GM18861 (cell line): Measurements from ENCODE around the gene PASK.
A peak's percentile ranks its signal among the peaks of the same experiment; 100 is the strongest.

ENCODE experiments used
- ATAC-seq: cut with Tn5 transposase; IDR thresholded peaks from one replicate; pipeline ENCODE4 v1.9.1; 2021; ENCODE audit not compliant: unreplicated experiment

PASK gene

GRCh38 chr2:241149675-241149924 is 328 bp upstream of the PASK start:
- peak; percentile 2 for ATAC-seq

DNA sequence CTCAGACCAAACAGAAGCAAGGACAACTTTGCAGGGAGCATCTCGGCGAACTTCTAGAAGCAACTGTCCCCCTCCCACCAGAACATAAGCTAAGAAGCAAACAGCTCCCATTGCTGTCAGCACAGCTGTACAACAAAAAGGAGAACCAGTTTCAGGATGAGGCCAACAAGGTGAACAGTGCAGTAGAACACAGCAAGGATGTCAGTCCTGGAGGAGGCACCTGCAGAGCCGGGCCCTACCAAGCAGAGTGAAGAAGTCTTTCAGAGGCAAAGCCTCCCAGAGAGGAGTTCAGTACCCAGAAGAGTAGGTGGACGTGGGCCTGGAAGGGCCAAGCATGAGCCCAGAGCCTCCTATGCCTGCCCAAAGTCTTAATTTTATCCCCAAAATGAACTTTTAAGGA is 1.0 kb downstream of the PASK start:
- ATAC-seq, result no peak

- ATAC-seq, result no peak
These were observed 1.9 kb downstream of the PASK start for GRCh38 chr2:241147336-241147735.

DNA sequence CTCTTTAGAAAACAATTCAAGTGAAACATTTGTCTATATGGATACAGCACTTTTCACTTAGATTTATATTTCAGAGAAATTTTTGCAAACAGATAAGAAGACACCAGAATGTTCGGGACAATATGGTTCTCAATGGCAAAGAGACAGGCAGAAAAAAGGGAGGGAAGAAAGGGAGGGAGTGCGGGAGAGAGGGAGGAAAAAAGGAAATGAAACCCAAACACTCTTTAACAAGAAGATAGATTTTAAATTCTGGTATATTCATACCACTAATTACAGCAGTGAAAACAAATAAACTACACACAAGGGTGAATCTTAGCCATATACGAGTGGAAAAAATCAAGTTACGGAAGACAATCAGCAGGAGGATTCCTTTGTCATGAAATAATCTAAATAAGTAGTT is 3.0 kb downstream of the PASK start:
- ATAC-seq, result no peak

- no peak for ATAC-seq
These were observed 6.7 kb downstream of the PASK start for GRCh38 chr2:241142593-241142992.

DNA sequence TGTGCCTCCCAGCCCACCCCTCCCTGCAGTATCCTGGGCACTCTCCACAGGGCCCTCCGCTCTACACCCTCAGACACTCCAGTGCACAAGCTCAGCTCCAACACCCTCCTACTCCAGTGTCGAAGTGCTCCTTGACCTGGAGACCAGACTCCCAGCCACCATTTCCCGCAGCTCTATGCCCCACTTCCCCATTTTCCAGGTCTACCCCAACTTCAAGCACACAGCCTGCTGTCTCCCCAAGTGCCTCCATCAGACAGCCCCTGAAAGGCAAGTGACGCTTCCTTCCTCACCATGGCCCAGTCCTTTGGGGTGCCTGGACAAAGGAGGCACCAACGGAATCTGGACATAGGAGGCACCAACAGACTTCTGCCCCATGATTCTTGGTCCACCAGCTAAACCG is 7.2 kb downstream of the PASK start:
- ATAC-seq, result no peak

GRCh38 chr2:241141214-241141770 is 8.0 kb downstream of the PASK start:
- ATAC-seq, result no peak

DNA sequence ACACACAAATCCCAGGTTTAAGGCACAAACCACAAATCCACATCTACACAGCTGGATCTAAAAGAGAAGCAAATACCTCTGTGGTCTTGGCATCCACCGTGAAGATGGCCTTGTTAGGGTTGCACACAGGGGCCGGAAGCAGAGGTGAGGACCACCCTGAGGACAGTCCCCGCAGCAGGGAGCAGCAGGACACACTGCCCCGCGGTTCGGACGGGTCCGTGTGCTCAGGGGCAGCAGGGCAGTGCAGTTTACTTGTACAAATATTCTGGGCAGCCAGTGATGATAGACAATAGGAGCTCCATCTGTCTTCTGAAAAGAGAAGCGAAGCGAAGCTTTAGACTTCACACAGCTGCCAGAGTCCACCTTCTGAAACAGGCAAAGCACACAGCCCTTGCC is 8.8 kb downstream of the PASK start:
- ATAC-seq, result no peak

GRCh38 chr2:241139531-241140444 is 9.5 kb downstream of the PASK start:
- no peak for ATAC-seq

- ATAC-seq, result no peak
These were observed 10.8 kb downstream of the PASK start for GRCh38 chr2:241138471-241138870.

DNA sequence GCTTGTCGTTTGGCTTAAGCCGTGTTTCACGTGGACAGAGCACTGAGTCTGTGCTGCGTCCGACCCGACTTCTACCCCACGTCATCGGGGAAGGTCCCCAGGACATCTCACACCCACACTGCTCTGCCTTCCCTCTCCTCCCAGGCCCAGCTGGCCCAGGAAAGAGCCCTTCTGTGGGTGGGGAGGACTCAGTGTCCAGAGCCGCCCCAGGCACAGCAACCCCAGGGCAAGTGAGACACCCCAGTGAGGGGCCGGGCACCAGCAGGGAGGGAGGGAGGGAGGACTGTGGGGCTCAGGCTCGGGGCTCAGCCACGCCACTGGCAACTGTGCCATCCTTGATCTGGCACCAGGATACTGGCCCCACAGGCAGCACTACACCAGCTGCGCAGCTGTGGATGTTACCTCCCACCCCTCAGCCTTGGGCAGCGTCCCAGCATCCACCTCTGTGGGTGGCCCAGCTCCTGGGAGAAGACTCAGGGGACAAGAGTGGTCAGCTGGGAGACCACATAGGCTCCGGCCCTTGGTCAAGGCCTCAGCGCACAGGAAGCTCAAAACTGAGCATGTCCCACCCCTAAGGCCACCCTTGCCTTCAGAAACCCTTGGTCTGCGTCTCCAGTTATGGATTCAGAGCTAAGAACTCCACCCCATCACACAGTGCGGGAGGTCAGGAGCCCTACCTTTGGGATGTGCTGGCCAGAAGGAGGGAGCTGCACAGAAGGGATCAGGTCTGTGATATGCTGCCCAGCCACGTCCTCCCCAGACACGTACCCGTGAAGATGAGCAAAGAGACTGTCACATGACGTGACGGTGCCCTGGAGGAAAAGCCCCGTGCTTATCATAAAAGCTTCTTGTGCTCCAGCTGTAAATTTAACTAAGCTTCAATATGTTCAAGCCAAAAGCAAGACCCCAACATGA is 11.7 kb downstream of the PASK start:
- no peak for ATAC-seq

GRCh38 chr2:241136661-241137260 is 12.5 kb downstream of the PASK start:
- no peak for ATAC-seq

GRCh38 chr2:241136191-241136590 is 13.1 kb downstream of the PASK start:
- no peak for ATAC-seq

GRCh38 chr2:241135737-241136136 is 13.5 kb downstream of the PASK start:
- no peak for ATAC-seq

- no peak for ATAC-seq
These were observed 14.6 kb downstream of the PASK start for GRCh38 chr2:241134711-241135110.

DNA sequence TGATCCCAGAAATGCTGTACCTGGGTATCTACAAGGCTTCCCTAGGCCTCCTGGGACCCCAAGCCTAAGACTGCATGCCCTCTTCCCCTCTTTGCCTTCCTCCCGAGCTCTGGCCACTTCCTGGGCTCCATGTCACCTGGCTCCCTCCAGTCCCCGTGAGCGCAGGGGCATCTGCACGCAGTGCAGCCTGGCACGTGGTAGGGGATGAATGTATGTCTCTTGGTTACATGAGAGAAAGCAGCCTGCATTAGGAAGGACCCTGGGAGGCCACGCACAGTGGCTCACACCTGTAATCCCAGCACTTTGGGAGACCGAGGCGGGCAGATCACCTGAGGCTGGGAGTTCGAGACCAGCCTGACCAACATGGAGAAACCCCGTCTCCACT is 15.8 kb downstream of the PASK start:
- no peak for ATAC-seq

- ATAC-seq, result no peak
These were observed 16.5 kb downstream of the PASK start for GRCh38 chr2:241132538-241133435.

DNA sequence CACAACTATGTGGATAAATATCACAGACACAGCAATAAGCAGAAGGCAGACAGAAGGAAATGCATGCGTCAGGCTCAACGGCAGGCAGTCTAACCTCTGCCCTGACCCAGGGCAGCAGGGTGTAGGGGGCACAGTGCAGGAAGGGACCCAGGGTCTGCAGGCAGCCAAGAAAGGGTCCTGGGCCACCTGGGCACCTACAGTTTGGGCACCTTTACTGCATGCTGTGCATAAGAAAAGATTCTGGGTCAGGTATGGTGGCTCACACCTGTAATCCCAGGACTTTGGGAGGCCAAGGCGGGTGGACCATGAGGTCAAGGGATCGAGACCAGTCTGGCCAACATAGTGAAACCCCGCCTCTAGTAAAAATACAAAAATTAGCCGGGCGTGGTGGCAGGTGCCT is 17.7 kb downstream of the PASK start:
- ATAC-seq, result no peak

- ATAC-seq, result no peak
These were observed 19.0 kb downstream of the PASK start for GRCh38 chr2:241130316-241130715.

- ATAC-seq, result no peak
These were observed 20.0 kb downstream of the PASK start for GRCh38 chr2:241129086-241129871.
